Stimulated activated naive B cell treated with anti-CD40 and anti-IgM and Interleukin-4, amounts not matched to agents 10 μg/mL and 1 μg/mL and 100 μg/mL, for 72 hours (primary cell): ENCODE data around the gene TAPBP.
A peak's percentile ranks its signal among the peaks of the same experiment; 100 is the strongest.
"Not testable (repeated sequence)": the region's sequence is repeated elsewhere in the genome, so short reads cannot be mapped to it uniquely, and the experiment has no call there.

ENCODE experiments used
- ATAC-seq, 2 donors: fragments of 150-1000 bp; cut with Tn5 transposase; replicated peaks; 2 replicates each; pipeline ENCODE4 v1.10.0; 2021; ENCODE audit warnings: moderate library complexity in 1 of 2
- DNase-seq: peaks from one replicate; pipeline ENCODE4 v3.0.0; 2021
- H3K27ac Mint-ChIP-seq: one replicate; pipeline ENCODE4 v1.8.0; 2022; ENCODE audit warnings: mild to moderate bottlenecking, mixed read lengths
- H3K27me3 Mint-ChIP-seq, 2 donors: one replicate each; pipeline ENCODE4 v1.8.0; 2022; ENCODE audit warnings: mixed read lengths in 2 of 2
- H3K36me3 Mint-ChIP-seq, 2 donors: one replicate each; pipeline ENCODE4 v1.8.0; 2022; ENCODE audit warnings: mixed read lengths in 2 of 2, mild to moderate bottlenecking in 1 of 2
- H3K4me1 Mint-ChIP-seq, 2 donors: one replicate each; pipeline ENCODE4 v1.8.0; 2022; ENCODE audit warnings: mixed read lengths in 2 of 2, mild to moderate bottlenecking in 1 of 2
- H3K4me3 Mint-ChIP-seq, 2 donors: one replicate each; pipeline ENCODE4 v1.8.0; 2022; ENCODE audit warnings: mild to moderate bottlenecking in 2 of 2, mixed read lengths in 2 of 2, moderate library complexity in 1 of 2
- H3K9me3 Mint-ChIP-seq, 2 donors: one replicate each; pipeline ENCODE4 v1.8.0; 2022; ENCODE audit warnings: mixed read lengths in 2 of 2, mild to moderate bottlenecking in 1 of 2

The TAPBP gene

GRCh38 chr6:33313709-33314514, at the start of gene TAPBP:
TSS of gene TAPBP (minus strand) at chr6:33314078. CDS start at chr6:33314041, 37 bp downstream.
- Mint-ChIP-seq H3K27me3 (no peaks in the 10 kb centered on the region), H3K27ac (peak within 1 kb of the TSS; percentile 100), H3K4me1 (peaks cover 40 to 68% of the 10 kb centered on the region in 2 donors), H3K4me3 (peak within 1 kb of the TSS; percentile 97), H3K36me3 (peaks cover 44 to 68% of the 10 kb centered on the region in 2 donors), H3K9me3 (no peaks in the 10 kb centered on the region)
- ATAC-seq (peak; percentile 67 to 70), DNase-seq (peak; percentile 92)

- not testable (repeated sequence) for H3K36me3 Mint-ChIP-seq, H3K4me3 Mint-ChIP-seq, H3K27ac Mint-ChIP-seq, H3K27me3 Mint-ChIP-seq, H3K9me3 Mint-ChIP-seq, DNase-seq, ATAC-seq, H3K4me1 Mint-ChIP-seq
Measured at GRCh38 chr6:33363486-33363885, 49.6 kb upstream of the TAPBP start.

- H3K27ac Mint-ChIP-seq: no peak overlapping the region
- no peaks in the 10 kb centered on the region for H3K36me3 Mint-ChIP-seq
- H3K4me3 Mint-ChIP-seq: no peak overlapping the region
Measured at GRCh38 chr6:33359331-33359730, 45.5 kb upstream of the TAPBP start.

GRCh38 chr6:33357160-33357871, 43.4 kb upstream of the TAPBP start:
- not testable (repeated sequence) for H3K27ac Mint-ChIP-seq, H3K36me3 Mint-ChIP-seq, H3K4me3 Mint-ChIP-seq, H3K27me3 Mint-ChIP-seq, DNase-seq, ATAC-seq, H3K9me3 Mint-ChIP-seq, H3K4me1 Mint-ChIP-seq

More at GRCh38 chr6:33359331-33359730, 45.5 kb upstream of the TAPBP start:
- Mint-ChIP-seq H3K9me3 (no peaks in the 10 kb centered on the region), H3K27me3 (peaks cover 4 to 9% of the 10 kb centered on the region in 2 donors), H3K4me1 (no peaks in the 10 kb centered on the region)
- ATAC-seq (no peak), DNase-seq (no peak)

GRCh38 chr6:33356295-33356694, 42.4 kb upstream of the TAPBP start:
- no peak for DNase-seq
- H3K27me3 Mint-ChIP-seq: peaks cover 4 to 9% of the 10 kb centered on the region in 2 donors
- H3K4me1 Mint-ChIP-seq: peaks cover 6 to 8% of the 10 kb centered on the region in 2 donors
- no peak overlapping the region for H3K27ac Mint-ChIP-seq
- H3K4me3 Mint-ChIP-seq: no peak overlapping the region
- no peaks in the 10 kb centered on the region for H3K9me3 Mint-ChIP-seq
- ATAC-seq: no peak
- H3K36me3 Mint-ChIP-seq: no peaks in the 10 kb centered on the region

GRCh38 chr6:33355860-33356259, 42.0 kb upstream of the TAPBP start:
- H3K9me3 Mint-ChIP-seq, H3K27ac Mint-ChIP-seq, ATAC-seq, H3K27me3 Mint-ChIP-seq, H3K4me3 Mint-ChIP-seq, DNase-seq, H3K36me3 Mint-ChIP-seq, H3K4me1 Mint-ChIP-seq: not testable (repeated sequence)

- Mint-ChIP-seq H3K27me3 (no peaks in the 10 kb centered on the region), H3K9me3 (no peaks in the 10 kb centered on the region), H3K4me3 (no peak overlapping the region), H3K36me3 (no peaks in the 10 kb centered on the region), H3K27ac (no peak overlapping the region), H3K4me1 (peaks cover 25 to 26% of the 10 kb centered on the region in 2 donors)
- DNase-seq (no peak), ATAC-seq (no peak)
Measured at GRCh38 chr6:33347816-33348215, 33.9 kb upstream of the TAPBP start.

GRCh38 chr6:33346972-33347371, 33.1 kb upstream of the TAPBP start:
- not testable (repeated sequence) for H3K27ac Mint-ChIP-seq, H3K4me3 Mint-ChIP-seq, H3K9me3 Mint-ChIP-seq, H3K36me3 Mint-ChIP-seq, ATAC-seq, DNase-seq, H3K27me3 Mint-ChIP-seq
- peaks cover 22 to 24% of the 10 kb centered on the region in 2 donors for H3K4me1 Mint-ChIP-seq

GRCh38 chr6:33344701-33345697, 31.1 kb upstream of the TAPBP start:
- DNase-seq: peak; percentile 50
- no peaks in the 10 kb centered on the region for H3K27me3 Mint-ChIP-seq
- peaks cover 26 to 31% of the 10 kb centered on the region in 2 donors for H3K4me1 Mint-ChIP-seq
- H3K9me3 Mint-ChIP-seq: no peaks in the 10 kb centered on the region
- ATAC-seq: peak; percentile 43 to 50
- peak overlapping the region; percentile 64 for H3K27ac Mint-ChIP-seq
- H3K36me3 Mint-ChIP-seq: no peaks in the 10 kb centered on the region
- H3K4me3 Mint-ChIP-seq: peak overlapping the region; percentile 58 to 72

- Mint-ChIP-seq H3K27me3 (no peaks in the 10 kb centered on the region), H3K4me1 (peaks cover 29 to 38% of the 10 kb centered on the region in 2 donors), H3K36me3 (no peaks in the 10 kb centered on the region), H3K9me3 (no peaks in the 10 kb centered on the region), H3K4me3 (peak overlapping the region; percentile 53 to 55), H3K27ac (peak overlapping the region; percentile 84)
- peak; percentile 85 to 91 for ATAC-seq
- DNase-seq: peak; percentile 28
Measured at GRCh38 chr6:33343953-33344611, 30.2 kb upstream of the TAPBP start.

- H3K4me1 Mint-ChIP-seq: peaks cover 30 to 43% of the 10 kb centered on the region in 2 donors
- DNase-seq, H3K27me3 Mint-ChIP-seq, H3K36me3 Mint-ChIP-seq, H3K9me3 Mint-ChIP-seq, ATAC-seq: not testable (repeated sequence)
- H3K4me3 Mint-ChIP-seq: peak overlapping the region; percentile 53 to 55
- H3K27ac Mint-ChIP-seq: peak overlapping the region; percentile 84
Measured at GRCh38 chr6:33343606-33343952, 29.7 kb upstream of the TAPBP start.

GRCh38 chr6:33339193-33339592, 25.3 kb upstream of the TAPBP start:
- peak overlapping the region; percentile 25 for H3K27ac Mint-ChIP-seq
- peaks cover 33 to 48% of the 10 kb centered on the region in 2 donors for H3K4me1 Mint-ChIP-seq
- no peaks in the 10 kb centered on the region for H3K9me3 Mint-ChIP-seq
- ATAC-seq: no peak
- DNase-seq: no peak
- no peaks in the 10 kb centered on the region for H3K36me3 Mint-ChIP-seq
- no peaks in the 10 kb centered on the region for H3K27me3 Mint-ChIP-seq
- no peak overlapping the region for H3K4me3 Mint-ChIP-seq

- Mint-ChIP-seq H3K9me3 (no peaks in the 10 kb centered on the region), H3K27ac (no peak overlapping the region), H3K4me1 (peaks cover 32 to 58% of the 10 kb centered on the region in 2 donors), H3K27me3 (no peaks in the 10 kb centered on the region), H3K4me3 (no peak overlapping the region), H3K36me3 (no peaks in the 10 kb centered on the region)
- no peak for DNase-seq
- ATAC-seq: no peak
Measured at GRCh38 chr6:33336495-33336894, 22.6 kb upstream of the TAPBP start.
